Esophagus squamous epithelium (tissue), 5 donors: ENCODE measurements around the gene AP1G1. TPM values are rescaled to one million over a fixed set of nuclear protein-coding genes. Genes with fewer than 3 reads are reported as not detected.

Experiments used
- DNase-seq: peaks from one replicate; lab custom pipeline; 2025; lab: John Stamatoyannopoulos, UW
- H3K27ac ChIP-seq, 4 donors: fragments of 200-600 bp; sonication (generic); one replicate each; pipeline ENCODE4 v1.5.1; 2016 to 2019; ENCODE audit warnings: mild to moderate bottlenecking in 1 of 4
- H3K27me3 ChIP-seq, 4 donors: fragments of 200-600 bp; sonication (generic); 1 replicate in 3 of 4; 2 replicates in 1 of 4; pipeline versions ENCODE4 v1.5.1 to v1.6.0; 2017 to 2021; ENCODE audit warnings: antibody characterized with exemption in 1 of 4
- H3K36me3 ChIP-seq, 3 donors: fragments of 200-600 bp; sonication (generic); one replicate each; pipeline ENCODE4 v1.5.1; 2016 to 2019
- H3K4me1 ChIP-seq, 3 donors: fragments of 200-600 bp; sonication (generic); one replicate each; pipeline ENCODE4 v1.5.1; 2017 to 2019
- H3K4me3 ChIP-seq, 4 donors: fragments of 200-600 bp; sonication (generic); 1 replicate in 3 of 4; 2 replicates in 1 of 4; pipeline ENCODE4 v1.5.1; 2016 to 2019; ENCODE audit warnings: mild to moderate bottlenecking in 2 of 4, moderate library complexity in 1 of 4
- H3K9me3 ChIP-seq, 3 donors: fragments of 200-600 bp; sonication (generic); one replicate each; pipeline ENCODE4 v1.5.1; 2016 to 2019
- CTCF ChIP-seq, 6 experiments: fragments of 450-650 bp in 4 of 6; fragments of 200-600 bp in 2 of 6; sonication (generic) in 2 of 6; IDR thresholded peaks; one replicate each; pipeline ENCODE4 v1.5.1; 2016 to 2019; ENCODE audit warnings: antibody characterized with exemption in 6 of 6, mild to moderate bottlenecking in 4 of 6, moderate library complexity in 4 of 6
- POLR2A ChIP-seq, 4 donors: fragments of 450-650 bp; IDR thresholded peaks; one replicate each; pipeline ENCODE4 v1.6.1; 2017; ENCODE audit warnings: antibody characterized with exemption in 4 of 4, mild to moderate bottlenecking in 4 of 4, moderate library complexity in 3 of 4
- WGBS, 2 donors: methylation state at CpG; one replicate each; pipeline ENCODE4 v1.1.5; 2018; 5-methylcytosine and 5-hydroxymethylcytosine counted together
- intact Hi-C: fragments of 100-400 bp; cut with DNase I; formaldehyde crosslinking; loops from one replicate; pipeline ENCODE4 v1.15.0; 2022
- total RNA-seq, 4 donors: library from RNA; depleted of rRNA; stranded (reverse); fragments of >200 nt; gene quantifications; one replicate each; pipeline ENCODE4 v1.1.0, GENCODE V29; 2016
- donor health status: DM: yes; HTN: yes; CAD: no.

The AP1G1 gene
- 10 to 100 TPM; 51.7 to 90.1 (median 68.6) TPM for total RNA-seq

- Histone ChIP-seq H3K9me3 (no peaks in the 10 kb centered on the region), H3K36me3 (peaks cover 0 to 21% (median 0%) of the 10 kb centered on the region in 3 donors), H3K27ac (peak within 1 kb of the TSS; percentile 94 to 100 (median 98)), H3K4me1 (peaks cover 0 to 49% (median 26%) of the 10 kb centered on the region in 3 donors), H3K4me3 (peak within 1 kb of the TSS; percentile 66 to 100 (median 97)), H3K27me3 (no peaks in the 10 kb centered on the region)
- TF ChIP-seq POLR2A (IDR thresholded peaks at IDR 0.05) (peak in 3 of 4 donors; percentile 45 to 73 (median 70)), CTCF (IDR thresholded peaks at IDR 0.05) (no peak)
- intact Hi-C loops = no loop called here
- peak; percentile 91 for DNase-seq
- 0% methylated on average over 25 to 27 of the region's 54 CpGs for WGBS, 2 donors
Measured at GRCh38 chr16:71808593-71809459, at the start of gene AP1G1. Gene AP1G1 (minus strand): TSS chr16:71808834. CDS start chr16:71789479, 19,355 bp downstream.

GRCh38 chr16:71855937-71856662 lies 47.5 kb upstream of the AP1G1 start:
- DNase-seq = no peak
- Histone ChIP-seq H3K27ac (no peak overlapping the region), H3K27me3 (no peaks in the 10 kb centered on the region), H3K4me1 (no peaks in the 10 kb centered on the region), H3K36me3 (peaks cover 4 to 94% (median 18%) of the 10 kb centered on the region in 3 donors), H3K4me3 (no peak overlapping the region), H3K9me3 (no peaks in the 10 kb centered on the region)
- TF ChIP-seq POLR2A (IDR thresholded peaks at IDR 0.05) (no peak), CTCF (IDR thresholded peaks at IDR 0.05) (no peak)
- intact Hi-C loops = no loop called here
- WGBS, 2 donors = 89 to 93% methylated on average over 4 to 5 of the region's 5 CpGs

GRCh38 chr16:71854369-71854948 lies 45.8 kb upstream of the AP1G1 start:
- WGBS, 2 donors = 77 to 86% methylated on average over 4 of the region's 4 CpGs
- H3K27me3 ChIP-seq = no peaks in the 10 kb centered on the region
- DNase-seq = no peak
- H3K27ac ChIP-seq = no peak overlapping the region
- TF ChIP-seq POLR2A (IDR thresholded peaks at IDR 0.05) (no peak), CTCF (IDR thresholded peaks at IDR 0.05) (no peak)
- no peaks in the 10 kb centered on the region for H3K9me3 ChIP-seq
- no peak overlapping the region for H3K4me3 ChIP-seq
- H3K36me3 ChIP-seq = peaks cover 11 to 94% (median 24%) of the 10 kb centered on the region in 3 donors
- intact Hi-C loops = no loop called here
- H3K4me1 ChIP-seq = no peaks in the 10 kb centered on the region

- Histone ChIP-seq H3K36me3 (peaks cover 11 to 94% (median 27%) of the 10 kb centered on the region in 3 donors), H3K27me3 (no peaks in the 10 kb centered on the region), H3K9me3 (no peaks in the 10 kb centered on the region), H3K4me3 (no peak overlapping the region), H3K4me1 (no peaks in the 10 kb centered on the region), H3K27ac (peak overlapping the region in 1 of 4 donors; percentile 10)
- TF ChIP-seq POLR2A (IDR thresholded peaks at IDR 0.05) = no peak
- TF ChIP-seq CTCF (IDR thresholded peaks at IDR 0.05) = no peak
- DNase-seq = no peak
- intact Hi-C loops = no loop called here
- 73 to 89% methylated on average over 4 of the region's 4 CpGs for WGBS, 2 donors
Measured at GRCh38 chr16:71853413-71853812, 44.8 kb upstream of the AP1G1 start.
